NCI-H1105 (cell line): ENCODE measurements around the gene PRKN.
"Not testable (repeated sequence)": the region's sequence is repeated elsewhere in the genome, so short reads cannot be mapped to it uniquely, and the experiment has no call there.

Source experiments
- DNase-seq: peaks from one replicate; lab custom pipeline; 2025; lab: John Stamatoyannopoulos, UW

The PRKN gene

GRCh38 chr6:162443101-162443500 lies 284.5 kb downstream of the PRKN start:
- DNase-seq, result peak; percentile 18

DNA sequence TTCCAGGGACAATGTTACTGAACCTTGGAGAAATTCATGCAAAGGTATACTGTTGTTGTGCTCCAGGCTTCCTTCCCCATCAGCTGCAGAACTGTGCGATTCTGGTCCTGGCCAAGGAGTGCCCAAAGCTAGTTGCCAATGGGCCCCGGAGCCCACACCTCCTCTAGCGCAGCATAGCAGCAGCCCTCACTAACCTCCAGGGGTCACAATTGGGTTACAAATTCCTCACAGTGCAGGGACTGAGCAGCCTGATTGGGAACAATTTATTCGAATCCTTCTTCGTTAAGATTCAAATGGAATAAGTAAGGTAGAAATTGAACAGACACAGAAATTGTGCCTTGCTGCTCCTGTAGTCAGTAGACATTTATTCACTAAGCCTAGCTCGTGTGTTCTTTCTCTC lies 284.9 kb downstream of the PRKN start:
- DNase-seq, result peak; percentile 15

DNA sequence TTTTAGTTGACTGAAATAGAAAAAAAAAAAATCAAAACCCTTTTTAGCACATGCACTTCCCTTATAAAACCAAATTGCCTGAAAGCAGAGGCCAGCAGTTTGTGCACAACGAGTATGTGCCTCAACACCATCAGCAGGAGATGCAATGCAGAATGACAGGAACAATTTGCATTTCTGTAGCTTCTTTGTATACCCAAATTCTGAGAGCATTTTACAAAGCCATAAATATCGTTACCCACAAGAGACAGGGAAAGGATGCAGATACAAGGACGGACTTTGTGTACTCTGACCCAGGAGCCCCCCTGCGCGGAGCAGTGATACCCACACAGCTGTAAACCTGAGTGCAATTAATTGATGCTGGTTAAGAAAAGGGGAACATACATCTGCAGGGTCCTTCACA lies 285.6 kb downstream of the PRKN start:
- DNase-seq, result no peak

DNA sequence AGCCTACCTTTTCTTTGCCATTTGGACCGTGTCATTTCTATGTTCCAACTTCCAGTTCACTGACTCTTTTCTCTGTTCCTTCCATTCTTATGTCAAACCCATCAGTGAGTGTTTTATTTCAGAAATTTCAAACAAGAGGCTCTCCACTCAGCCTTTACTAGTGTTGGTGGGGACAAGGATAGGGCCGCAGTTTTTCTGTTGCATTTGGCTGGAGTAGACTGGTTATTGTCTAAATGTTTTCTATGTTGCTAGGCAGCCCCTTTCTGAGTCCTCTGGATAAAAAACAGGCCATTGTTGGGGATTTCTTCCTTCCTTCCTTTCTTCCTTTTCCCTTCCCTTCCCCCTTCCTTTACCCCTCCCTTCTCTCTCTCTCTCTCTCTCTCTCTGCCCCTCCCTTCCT lies 288.6 kb downstream of the PRKN start:
- no peak for DNase-seq

DNA sequence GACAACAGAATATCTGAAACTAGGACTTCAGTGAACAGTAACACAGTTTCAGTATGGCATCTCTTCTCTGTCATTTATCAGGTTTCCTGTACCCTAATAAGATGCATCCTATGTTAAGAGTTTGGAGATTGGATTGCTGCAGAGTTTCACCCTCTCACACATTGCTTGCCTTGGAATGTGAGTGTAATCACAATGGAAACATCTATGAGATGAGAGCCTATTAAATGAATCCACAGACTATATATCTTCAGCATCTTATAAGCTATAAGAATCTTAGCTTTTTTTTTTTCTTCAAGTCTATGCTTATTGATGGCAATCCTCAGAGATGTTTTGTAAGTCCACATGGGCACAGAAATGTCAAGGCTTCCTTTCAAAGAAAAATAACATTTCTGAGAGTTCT lies 292.5 kb downstream of the PRKN start:
- DNase-seq, result no peak

DNA sequence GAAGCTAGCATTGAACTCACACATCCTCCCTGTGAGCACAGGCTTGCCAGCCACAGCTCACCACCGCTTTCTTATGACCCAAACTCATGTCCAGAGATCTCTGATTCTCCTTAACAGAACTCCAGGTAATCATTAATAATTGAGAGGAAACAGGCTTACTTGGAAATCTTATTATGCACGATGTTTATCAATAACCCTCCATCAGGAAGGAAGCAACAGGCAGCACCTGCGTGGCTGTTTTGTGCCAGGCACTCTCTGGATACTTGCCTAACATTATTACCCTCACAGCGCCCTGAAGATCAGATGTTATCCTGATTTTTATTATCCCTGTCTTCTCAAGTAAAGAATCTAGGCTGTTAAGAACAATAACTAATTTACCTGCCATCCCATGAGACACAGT lies 306.6 kb downstream of the PRKN start:
- DNase-seq, result no peak

DNA sequence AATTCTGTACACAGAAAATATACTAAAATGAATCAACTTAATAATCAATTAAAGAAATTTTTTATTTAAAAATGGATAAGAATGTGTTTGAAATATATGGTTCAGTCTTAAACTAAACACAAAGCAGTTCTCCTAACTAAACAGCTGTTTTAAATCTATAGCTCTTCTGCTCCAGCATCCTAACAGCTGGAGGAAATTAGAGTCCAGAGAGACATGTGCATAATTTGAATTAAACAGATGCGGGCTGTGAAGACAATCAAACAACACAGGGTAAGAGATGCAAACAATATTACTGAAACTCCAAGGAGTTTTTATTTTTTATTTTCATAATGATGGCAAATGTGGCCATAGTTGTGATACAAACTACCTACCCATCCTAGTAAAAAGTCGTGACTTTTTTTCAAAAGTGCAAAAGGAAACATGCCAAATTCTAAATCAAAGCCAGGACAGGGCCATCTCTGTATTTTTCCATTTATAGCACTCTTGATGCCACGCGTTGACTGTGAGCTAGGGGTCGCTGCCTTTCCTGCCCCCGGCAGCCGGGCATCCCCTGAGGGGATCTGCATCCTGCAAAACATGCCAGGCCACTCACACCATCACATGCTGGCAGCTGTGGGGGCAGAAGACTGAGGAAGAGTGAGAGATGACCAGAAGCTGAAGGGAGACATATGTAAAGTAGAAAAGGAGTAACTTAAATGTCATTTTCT lies 310.6 kb downstream of the PRKN start:
- no peak for DNase-seq

GRCh38 chr6:162416307-162416706 lies 311.3 kb downstream of the PRKN start:
- no peak for DNase-seq

- DNase-seq, result no peak
These were observed 317.6 kb downstream of the PRKN start for GRCh38 chr6:162409741-162410691.

DNA sequence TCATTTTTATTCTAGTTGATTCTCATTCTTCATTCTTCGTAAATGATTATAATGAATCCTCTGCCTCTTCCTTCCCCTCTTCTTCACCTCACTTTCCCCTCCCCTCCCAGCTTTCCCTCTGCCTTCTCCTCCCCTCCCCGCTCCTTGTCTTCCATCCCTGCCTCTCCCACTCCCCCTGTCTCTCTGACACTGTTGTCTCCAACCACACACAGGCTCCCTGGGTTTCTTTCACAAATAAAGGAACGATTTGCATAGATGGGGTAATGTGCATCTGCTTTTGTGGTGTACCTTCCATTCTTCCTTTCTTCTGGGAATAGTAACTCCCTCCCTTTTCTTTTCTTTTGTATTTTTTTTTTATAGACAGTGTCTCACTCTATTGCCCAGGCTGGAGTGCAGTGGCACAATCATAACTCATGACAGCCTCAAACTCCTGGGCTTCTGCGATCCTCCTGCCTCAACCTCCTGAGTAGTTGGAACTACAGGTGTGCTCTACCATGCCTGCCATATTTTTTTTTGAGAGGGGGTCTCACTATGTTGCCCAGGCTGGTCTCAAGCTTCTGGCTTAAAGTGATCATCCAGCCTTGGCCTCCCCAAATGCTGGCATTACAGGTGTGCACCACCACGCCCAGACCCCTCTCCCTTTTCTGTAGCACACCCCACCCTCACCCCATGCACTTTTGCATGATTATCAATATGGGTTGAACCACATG lies 318.6 kb downstream of the PRKN start:
- no peak for DNase-seq

- DNase-seq, result no peak
These were observed 322.6 kb downstream of the PRKN start for GRCh38 chr6:162404951-162405350.

DNA sequence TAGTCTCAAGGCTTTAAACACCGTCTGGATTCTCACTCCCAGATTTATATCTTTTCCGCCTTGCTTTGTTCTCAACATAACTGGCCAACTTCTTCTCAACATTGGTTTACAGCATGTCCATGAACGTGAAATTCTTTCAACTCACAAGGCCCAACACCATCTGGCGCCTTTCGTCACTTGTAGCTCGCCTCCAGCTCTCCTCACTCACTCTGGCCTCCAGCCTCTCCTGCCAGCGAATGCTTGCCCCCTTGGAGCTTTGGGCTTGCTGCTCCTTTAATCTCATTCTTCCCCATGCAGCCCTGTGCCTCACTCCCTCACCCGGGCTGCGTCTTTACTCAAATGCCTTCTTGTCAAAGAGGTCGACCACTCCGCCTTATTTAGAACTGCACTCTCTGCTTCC lies 324.5 kb downstream of the PRKN start:
- DNase-seq, result no peak

DNA sequence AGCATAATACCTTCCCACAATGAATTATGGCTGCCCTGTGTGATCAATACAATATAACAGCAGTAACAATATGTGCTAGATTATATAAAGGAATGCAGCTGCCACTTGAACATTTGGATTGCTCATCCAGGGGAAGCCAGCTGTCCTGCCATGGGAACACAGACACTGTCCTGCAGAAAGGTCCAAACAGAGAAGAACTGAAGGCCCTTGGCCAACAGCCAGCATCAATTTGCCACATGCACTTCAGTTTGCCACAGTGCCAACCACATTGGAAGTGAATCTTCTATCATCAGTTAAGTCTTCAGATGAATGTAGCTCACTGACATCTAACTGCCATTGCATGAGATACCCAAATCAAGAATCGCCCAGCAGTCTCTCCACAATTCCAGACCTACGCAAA lies 332.4 kb downstream of the PRKN start:
- no peak for DNase-seq

DNA sequence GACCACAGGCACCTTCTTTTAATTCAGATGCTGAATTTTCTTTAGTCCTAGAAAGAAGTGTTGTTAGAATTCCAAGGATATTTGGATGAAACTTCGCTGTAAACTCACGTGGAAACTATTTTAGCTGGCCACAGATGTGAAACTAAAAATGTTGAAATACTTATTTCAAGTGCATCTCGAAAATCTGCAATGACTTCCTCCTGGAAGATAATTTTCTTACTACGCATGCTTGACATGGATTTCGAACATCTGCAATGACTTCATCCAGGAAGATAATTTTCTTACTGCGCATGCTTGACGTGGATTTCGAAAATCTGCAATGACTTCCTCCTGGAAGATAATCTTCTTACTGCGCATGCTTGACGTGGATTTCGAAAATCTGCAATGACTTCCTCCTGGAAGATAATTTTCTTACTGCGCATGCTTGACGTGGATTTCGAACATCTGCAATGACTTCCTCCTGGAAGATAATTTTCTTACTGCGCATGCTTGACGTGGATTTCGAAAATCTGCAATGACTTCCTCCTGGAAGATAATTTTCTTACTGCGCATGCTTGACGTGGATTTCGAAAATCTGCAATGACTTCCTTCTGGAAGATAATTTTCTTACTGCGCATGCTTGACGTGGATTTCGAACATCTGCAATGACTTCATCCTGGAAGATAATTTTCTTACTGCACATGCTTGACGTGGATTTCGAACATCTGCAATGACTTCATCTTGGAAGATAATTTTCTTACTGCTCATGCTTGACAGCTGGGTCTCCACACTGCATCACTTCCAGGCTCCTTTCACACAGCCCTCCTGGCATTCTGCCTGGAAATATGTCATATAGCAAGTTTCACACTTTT lies 336.4 kb downstream of the PRKN start:
- not testable (repeated sequence) for DNase-seq

- DNase-seq, result no peak
These were observed 338.1 kb downstream of the PRKN start for GRCh38 chr6:162389343-162390085.

- no peak for DNase-seq
These were observed 339.2 kb downstream of the PRKN start for GRCh38 chr6:162388383-162388777.

DNA sequence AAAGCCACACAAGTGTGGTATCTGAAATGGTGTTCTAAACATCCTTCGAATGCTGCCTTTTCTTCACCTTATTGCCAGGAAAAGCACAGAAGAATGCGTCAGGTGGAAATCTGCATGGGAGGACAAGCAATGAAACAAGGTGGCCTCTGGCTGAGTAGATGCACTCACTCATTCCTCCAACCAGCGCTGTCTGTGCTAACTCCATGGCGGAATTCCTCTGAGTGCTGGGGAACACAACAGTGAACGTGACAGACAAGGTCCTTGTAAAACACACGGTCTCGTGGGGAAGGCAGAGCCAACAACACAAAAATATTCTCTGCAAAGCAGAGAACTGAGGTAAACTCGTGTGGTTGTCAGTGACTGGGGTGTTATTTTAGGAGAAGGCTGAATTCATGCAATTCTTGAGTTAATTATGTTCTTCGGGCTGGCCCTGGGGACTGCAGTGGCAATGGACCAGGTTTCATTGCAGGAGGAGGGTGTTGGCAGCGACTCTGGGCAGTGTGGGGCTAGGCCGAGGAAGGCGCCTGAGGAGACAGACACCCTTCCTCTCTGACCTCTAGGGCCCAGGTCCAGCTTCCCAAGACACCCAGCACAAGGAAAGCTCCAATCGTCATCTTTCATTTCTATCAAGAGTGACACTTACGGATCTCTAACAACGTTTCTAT lies 339.7 kb downstream of the PRKN start:
- DNase-seq, result no peak

GRCh38 chr6:162385980-162386379 lies 341.6 kb downstream of the PRKN start:
- DNase-seq, result no peak

- no peak for DNase-seq
These were observed 347.7 kb downstream of the PRKN start for GRCh38 chr6:162379757-162380409.

DNA sequence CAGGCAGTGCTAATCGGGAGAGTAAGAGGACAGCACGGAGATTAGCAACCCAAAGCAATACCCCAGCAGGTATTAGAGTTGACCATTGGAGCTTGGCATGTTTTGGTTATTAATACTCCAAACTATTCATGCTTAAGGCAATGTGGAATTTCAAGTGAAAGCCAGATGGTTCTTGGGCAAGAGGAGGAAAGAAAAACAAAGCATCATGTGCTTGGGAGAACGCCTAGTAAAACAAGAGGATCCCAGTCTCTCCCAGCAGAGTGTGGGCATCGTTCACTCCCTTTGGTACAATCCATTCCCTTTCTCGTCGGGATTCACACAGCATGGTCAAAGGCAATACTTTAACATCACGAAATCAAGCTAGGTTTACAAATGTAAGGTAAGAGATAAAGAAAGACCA lies 349.8 kb downstream of the PRKN start:
- no peak for DNase-seq
